ENCODE data around the gene TRABD2B. TPM values are rescaled to one million over a fixed set of nuclear protein-coding genes. Genes with fewer than 3 reads are reported as not detected.

Gene TRABD2B
- polyA plus RNA-seq, 1 of the 3 experiments (the other 2 are of a cell fraction) = 0.03 TPM

- no peaks in the 10 kb centered on the region for H3K9me2 ChIP-seq
- H3K9ac ChIP-seq = no peak overlapping the region
- H3K27me3 ChIP-seq (ENCODE audit: insufficient read depth) = no peaks in the 10 kb centered on the region
- no peaks in the 10 kb centered on the region for H3F3A ChIP-seq (replicated peaks; ENCODE audit: insufficient read depth)
- ChIA-PET CTCF (interaction anchor here (1.2 to 2.5 kb wide), 3 partner anchors 14 to 34 kb away, joined by 3 to 14 read pairs (median 5); no protein-coding TSS in a partner anchor), POLR2A (no interaction called here)
- H3K79me2 ChIP-seq (ENCODE audit: insufficient read depth) = no peaks in the 10 kb centered on the region
- TF ChIP-seq NRF1 (IDR thresholded peaks at IDR 0.05; ENCODE audit: low read depth, low read length) = no peak
- no peak for TF ChIP-seq GABPA (IDR thresholded peaks at IDR 0.05; ENCODE audit: low read depth)
- TF ChIP-seq MXI1 (IDR thresholded peaks at IDR 0.05; ENCODE audit: low read depth, low read length) = no peak
- no peak for TF ChIP-seq RAD21 (IDR thresholded peaks at IDR 0.05; ENCODE audit: low read length)
- TF ChIP-seq NFIC (IDR thresholded peaks at IDR 0.05; ENCODE audit: borderline replicate concordance) = no peak
- TF ChIP-seq POLR2AphosphoS5 (IDR thresholded peaks at IDR 0.05; ENCODE audit: low read depth, low read length) = no peak
- TF ChIP-seq CHD2 (IDR thresholded peaks at IDR 0.05; ENCODE audit: low read length, partially characterized antibody) = no peak
- no peak for TF ChIP-seq USF2 (IDR thresholded peaks at IDR 0.05; ENCODE audit: borderline replicate concordance, low read depth, low read length)
- no peak for TF ChIP-seq TCF12 (IDR thresholded peaks at IDR 0.05)
- TF ChIP-seq EP300 (IDR thresholded peaks at IDR 0.05; ENCODE audit: borderline replicate concordance in 1 of 2, low read depth in 1 of 2, low read length in 1 of 2) = no peak
- TF ChIP-seq, protein P1, sequence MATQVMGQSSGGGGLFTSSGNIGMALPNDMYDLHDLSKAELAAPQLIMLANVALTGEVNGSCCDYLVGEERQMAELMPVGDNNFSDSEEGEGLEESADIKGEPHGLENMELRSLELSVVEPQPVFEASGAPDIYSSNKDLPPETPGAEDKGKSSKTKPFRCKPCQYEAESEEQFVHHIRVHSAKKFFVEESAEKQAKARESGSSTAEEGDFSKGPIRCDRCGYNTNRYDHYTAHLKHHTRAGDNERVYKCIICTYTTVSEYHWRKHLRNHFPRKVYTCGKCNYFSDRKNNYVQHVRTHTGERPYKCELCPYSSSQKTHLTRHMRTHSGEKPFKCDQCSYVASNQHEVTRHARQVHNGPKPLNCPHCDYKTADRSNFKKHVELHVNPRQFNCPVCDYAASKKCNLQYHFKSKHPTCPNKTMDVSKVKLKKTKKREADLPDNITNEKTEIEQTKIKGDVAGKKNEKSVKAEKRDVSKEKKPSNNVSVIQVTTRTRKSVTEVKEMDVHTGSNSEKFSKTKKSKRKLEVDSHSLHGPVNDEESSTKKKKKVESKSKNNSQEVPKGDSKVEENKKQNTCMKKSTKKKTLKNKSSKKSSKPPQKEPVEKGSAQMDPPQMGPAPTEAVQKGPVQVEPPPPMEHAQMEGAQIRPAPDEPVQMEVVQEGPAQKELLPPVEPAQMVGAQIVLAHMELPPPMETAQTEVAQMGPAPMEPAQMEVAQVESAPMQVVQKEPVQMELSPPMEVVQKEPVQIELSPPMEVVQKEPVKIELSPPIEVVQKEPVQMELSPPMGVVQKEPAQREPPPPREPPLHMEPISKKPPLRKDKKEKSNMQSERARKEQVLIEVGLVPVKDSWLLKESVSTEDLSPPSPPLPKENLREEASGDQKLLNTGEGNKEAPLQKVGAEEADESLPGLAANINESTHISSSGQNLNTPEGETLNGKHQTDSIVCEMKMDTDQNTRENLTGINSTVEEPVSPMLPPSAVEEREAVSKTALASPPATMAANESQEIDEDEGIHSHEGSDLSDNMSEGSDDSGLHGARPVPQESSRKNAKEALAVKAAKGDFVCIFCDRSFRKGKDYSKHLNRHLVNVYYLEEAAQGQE (IDR thresholded peaks at IDR 0.05; ENCODE audit: low read depth, low read length) = no peak
- TF ChIP-seq GATA2 (CRISPR knock-in tag; IDR thresholded peaks at IDR 0.05) = no peak
- TF ChIP-seq JUND (IDR thresholded peaks at IDR 0.05) = no peak
- no peak for TF ChIP-seq SMC3 (IDR thresholded peaks at IDR 0.05; ENCODE audit: low read depth, low read length)
- TF ChIP-seq, protein P2, sequence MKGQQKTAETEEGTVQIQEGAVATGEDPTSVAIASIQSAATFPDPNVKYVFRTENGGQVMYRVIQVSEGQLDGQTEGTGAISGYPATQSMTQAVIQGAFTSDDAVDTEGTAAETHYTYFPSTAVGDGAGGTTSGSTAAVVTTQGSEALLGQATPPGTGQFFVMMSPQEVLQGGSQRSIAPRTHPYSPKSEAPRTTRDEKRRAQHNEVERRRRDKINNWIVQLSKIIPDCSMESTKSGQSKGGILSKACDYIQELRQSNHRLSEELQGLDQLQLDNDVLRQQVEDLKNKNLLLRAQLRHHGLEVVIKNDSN (IDR thresholded peaks at IDR 0.05; ENCODE audit: borderline replicate concordance, low read depth) = no peak
- no peaks in the 10 kb centered on the region for H3K9me3 ChIP-seq
- no peak overlapping the region for H2AFZ ChIP-seq (ENCODE audit: low read depth)
- H3K27ac ChIP-seq (ENCODE audit: low read depth in 2 of 2, low read length in 1 of 2) = no peak overlapping the region
- no peak overlapping the region for H3K4me2 ChIP-seq
- H3K4me1 ChIP-seq (ENCODE audit: control insufficient read depth in 1 of 2, insufficient read depth in 2 of 2, low read depth in 1 of 2, low read length in 1 of 2) = peaks cover 0 to 9% of the 10 kb centered on the region in 2 experiments; a peak in 1 of 4 replicates
- WGBS (ENCODE audit: low lambda C conversion rate) = 59% methylated on average over 9 of the region's 9 CpGs
- H3K36me3 ChIP-seq (replicated peaks in 1 of 2; ENCODE audit: control insufficient read depth in 1 of 2, insufficient read depth in 2 of 2, low read length in 1 of 2) = no peaks in the 10 kb centered on the region
- H3K4me3 ChIP-seq (ENCODE audit: low read depth in 2 of 2, low read length in 1 of 2) = no peak overlapping the region
- no peak for DNase-seq
- H4K20me1 ChIP-seq (ENCODE audit: insufficient read depth) = no peaks in the 10 kb centered on the region
Measured at GRCh38 chr1:48026701-48027532, 29.7 kb upstream of the TRABD2B start.

All from SK-N-SH (cell line).